Neutrophil (primary cell): ENCODE data around the gene HAP1.

Experiments
- H3K27ac ChIP-seq: fragments of 200-600 bp; sonication (generic); 2 replicates; pipeline ENCODE4 v1.5.1; 2016; ENCODE audit warnings: mild to moderate bottlenecking, moderate library complexity
- H3K27me3 ChIP-seq: fragments of 200-600 bp; sonication (generic); 2 replicates; pipeline ENCODE4 v1.6.0; 2016; ENCODE audit warnings: mild to moderate bottlenecking
- H3K36me3 ChIP-seq: fragments of 200-600 bp; sonication (generic); 2 replicates; pipeline ENCODE4 v1.5.1; 2017
- H3K4me1 ChIP-seq, 2 experiments: fragments of 200-600 bp in 1 of 2; sonication (generic) in 1 of 2; 1 replicate in 1 of 2; 2 replicates in 1 of 2; pipeline versions ENCODE4 v1.5.1 to v1.6.1; 2013 to 2016; ENCODE audit warnings: low read depth in 1 of 2, low read length in 1 of 2, mild to moderate bottlenecking in 1 of 2, moderate library complexity in 1 of 2; ENCODE audit not compliant: control insufficient read depth in 1 of 2, insufficient read depth in 1 of 2
- H3K4me3 ChIP-seq, 2 experiments: fragments of 200-600 bp in 1 of 2; sonication (generic) in 1 of 2; 1 replicate in 1 of 2; 2 replicates in 1 of 2; pipeline ENCODE4 v1.5.1; 2013 to 2016; ENCODE audit warnings: low read depth in 1 of 2, low read length in 1 of 2, mild to moderate bottlenecking in 1 of 2, moderate library complexity in 1 of 2
- H3K9me3 ChIP-seq: fragments of 200-600 bp; sonication (generic); 2 replicates; pipeline ENCODE4 v1.5.1; 2016
- CTCF ChIP-seq: fragments of 200-600 bp; sonication (generic); IDR thresholded peaks from 2 replicates; pipeline ENCODE4 v1.5.1; 2016; ENCODE audit warnings: antibody characterized with exemption

HAP1 gene

GRCh38 chr17:41723801-41724475, 10.5 kb downstream of the HAP1 start:
- no peaks in the 10 kb centered on the region for H3K9me3 ChIP-seq
- H3K4me3 ChIP-seq = no peak overlapping the region
- no peaks in the 10 kb centered on the region for H3K36me3 ChIP-seq
- H3K27me3 ChIP-seq = no peaks in the 10 kb centered on the region
- TF ChIP-seq CTCF = no peak
- no peaks in the 10 kb centered on the region for H3K4me1 ChIP-seq
- H3K27ac ChIP-seq = no peak overlapping the region

- Histone ChIP-seq H3K4me3 (no peak overlapping the region), H3K4me1 (no peaks in the 10 kb centered on the region), H3K27ac (no peak overlapping the region), H3K36me3 (no peaks in the 10 kb centered on the region), H3K27me3 (peaks cover 10% of the 10 kb centered on the region), H3K9me3 (no peaks in the 10 kb centered on the region)
- TF ChIP-seq CTCF = no peak
These were observed 12.2 kb downstream of the HAP1 start for GRCh38 chr17:41722231-41722630.

GRCh38 chr17:41718287-41718645, 16.2 kb downstream of the HAP1 start:
- H3K27ac ChIP-seq = no peak overlapping the region
- no peaks in the 10 kb centered on the region for H3K36me3 ChIP-seq
- no peaks in the 10 kb centered on the region for H3K9me3 ChIP-seq
- TF ChIP-seq CTCF = no peak
- H3K4me3 ChIP-seq = no peak overlapping the region
- H3K4me1 ChIP-seq = no peaks in the 10 kb centered on the region
- peaks cover 10% of the 10 kb centered on the region for H3K27me3 ChIP-seq

GRCh38 chr17:41717408-41718286, 16.8 kb downstream of the HAP1 start:
- Histone ChIP-seq H3K4me1 (no peaks in the 10 kb centered on the region), H3K36me3 (no peaks in the 10 kb centered on the region), H3K9me3 (no peaks in the 10 kb centered on the region), H3K27me3 (peaks cover 10% of the 10 kb centered on the region), H3K4me3 (no peak overlapping the region), H3K27ac (no peak overlapping the region)
- TF ChIP-seq CTCF = no peak

- no peaks in the 10 kb centered on the region for H3K36me3 ChIP-seq
- peaks cover 19% of the 10 kb centered on the region for H3K27me3 ChIP-seq
- TF ChIP-seq CTCF = no peak
- H3K4me1 ChIP-seq = no peaks in the 10 kb centered on the region
- no peak within 1 kb of the TSS for H3K4me3 ChIP-seq
- no peaks in the 10 kb centered on the region for H3K9me3 ChIP-seq
- H3K27ac ChIP-seq = no peak within 1 kb of the TSS
These were observed 22.6 kb downstream of the HAP1 start, which contains the start of gene GAST for GRCh38 chr17:41711669-41712400. Gene GAST, plus strand, starts transcription at chr17:41712331. Its CDS starts 3,106 bp downstream, at chr17:41715437.
